Skin epidermis (tissue), 12 donors: Measurements from ENCODE around the gene ZNF407.

Experiments
- H3K27ac ChIP-seq, 21 experiments: fragments of 200-600 bp; sonication (generic) in 11 of 21; one replicate each; pipeline ENCODE4 v1.5.0; 2020; ENCODE audit warnings: mild to moderate bottlenecking in 3 of 21, inconsistent platforms in 2 of 21, moderate library complexity in 2 of 21
- H3K4me3 ChIP-seq, 7 experiments: fragments of 200-600 bp; sonication (generic) in 2 of 7; one replicate each; pipeline ENCODE4 v1.5.0; 2020; ENCODE audit warnings: inconsistent platforms in 2 of 7, mild to moderate bottlenecking in 2 of 7, moderate library complexity in 1 of 7

The ZNF407 gene

DNA sequence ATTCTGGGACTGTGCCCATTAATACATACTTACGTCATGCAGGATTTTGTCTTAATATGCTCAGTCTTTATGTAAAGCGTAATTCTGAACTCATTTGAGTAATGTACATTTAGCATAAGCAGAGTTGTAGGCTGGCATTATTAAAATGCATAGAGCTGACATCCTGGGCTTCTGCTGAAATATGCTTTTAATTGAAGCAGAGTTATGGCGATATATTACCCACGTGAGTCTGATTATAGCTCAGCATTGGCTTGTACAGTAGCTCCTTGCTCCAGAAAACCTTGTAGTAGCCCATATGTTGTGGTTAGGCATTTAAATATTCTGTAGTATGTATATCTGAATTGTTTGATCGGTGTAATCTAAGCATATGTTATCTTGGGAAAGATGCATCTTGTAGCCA, 377.3 kb downstream of the ZNF407 start:
- no peak overlapping the region for H3K27ac ChIP-seq
- H3K4me3 ChIP-seq = no peak overlapping the region

DNA sequence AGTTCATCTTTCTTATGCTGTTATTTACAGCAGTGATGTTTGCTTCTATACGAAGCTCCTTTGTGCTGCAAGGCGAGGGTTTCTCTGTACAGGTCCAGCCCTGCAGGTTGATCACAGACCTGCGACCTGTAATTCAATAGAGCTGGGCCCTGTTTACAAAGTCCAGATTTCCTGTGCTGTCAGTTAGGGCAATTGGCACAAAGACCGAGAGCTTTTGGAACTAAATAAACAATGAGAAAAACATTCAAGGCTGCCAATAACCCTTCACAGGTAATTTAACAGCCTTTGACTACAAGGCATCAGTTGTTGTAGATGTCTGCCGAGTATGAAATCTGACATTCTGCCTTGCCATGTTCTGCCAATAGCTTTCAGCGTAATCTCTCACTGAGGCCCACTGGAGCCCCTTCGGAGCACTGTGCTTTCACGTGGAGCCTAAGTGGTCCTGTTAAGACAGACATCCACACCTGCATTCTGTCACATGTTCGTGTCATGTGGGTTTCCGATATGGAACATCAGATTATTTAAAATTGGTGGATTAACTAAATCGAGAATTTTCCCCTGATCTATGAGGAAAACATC, 378.8 kb downstream of the ZNF407 start:
- Histone ChIP-seq H3K27ac (no peak overlapping the region), H3K4me3 (no peak overlapping the region)

DNA sequence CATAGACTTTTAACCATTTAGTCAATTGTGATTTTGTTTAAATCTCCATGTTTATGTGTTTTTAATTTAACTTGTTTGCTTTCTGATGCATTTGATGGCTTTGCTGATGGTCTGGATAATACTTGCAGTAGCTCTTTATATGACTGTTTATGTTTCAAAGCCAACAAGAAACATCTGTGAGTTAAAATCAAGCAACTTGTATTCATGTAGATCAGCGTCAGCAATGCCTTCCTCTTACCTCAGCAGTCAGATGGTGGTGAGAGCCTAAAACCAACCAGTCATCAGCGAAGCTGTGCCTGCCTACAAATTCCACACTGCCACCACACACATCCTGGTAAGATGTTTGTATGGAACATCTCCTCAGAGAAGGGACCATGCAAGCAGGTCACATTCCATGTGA, 379.4 kb downstream of the ZNF407 start:
- H3K27ac ChIP-seq = no peak overlapping the region
- H3K4me3 ChIP-seq = no peak overlapping the region

DNA sequence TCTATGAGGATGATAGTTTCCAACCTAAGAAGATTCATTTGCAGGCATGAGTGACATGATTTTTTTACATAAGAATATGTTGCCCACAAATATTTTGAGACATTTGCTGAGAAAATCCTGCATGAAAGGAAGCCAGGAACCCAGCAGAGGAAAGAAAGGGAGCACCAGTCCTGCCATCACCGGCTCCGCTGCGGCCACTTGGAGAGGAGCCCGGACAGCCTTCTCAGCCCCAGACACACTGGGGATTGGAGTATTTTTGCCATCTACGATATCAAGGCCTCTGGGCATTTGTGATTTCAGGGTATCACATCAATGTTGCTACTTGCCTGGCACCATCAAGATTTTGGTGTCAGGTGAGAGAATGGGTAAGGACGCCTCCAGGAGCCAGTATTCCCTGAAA, 383.0 kb downstream of the ZNF407 start:
- no peak overlapping the region for H3K27ac ChIP-seq
- H3K4me3 ChIP-seq = no peak overlapping the region

DNA sequence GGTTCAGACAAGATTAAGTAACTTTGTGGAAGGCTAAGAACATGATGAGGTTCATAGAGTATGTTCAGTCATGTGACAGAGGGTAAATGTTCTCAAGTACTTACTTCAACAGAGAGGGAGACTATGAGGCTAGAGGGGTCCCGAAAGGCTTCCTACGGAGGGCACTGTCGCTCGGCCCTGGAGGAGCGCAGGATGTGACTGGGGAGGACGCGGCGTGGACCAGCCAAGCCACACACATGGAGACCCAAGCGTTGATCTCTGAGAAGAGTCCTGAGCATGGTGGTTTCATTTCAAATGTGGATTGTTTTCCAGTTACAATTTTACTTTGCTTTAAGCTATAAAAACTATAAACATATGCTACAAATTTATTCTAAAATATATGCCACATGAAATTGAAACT, 383.8 kb downstream of the ZNF407 start:
- H3K4me3 ChIP-seq = no peak overlapping the region
- no peak overlapping the region for H3K27ac ChIP-seq

DNA sequence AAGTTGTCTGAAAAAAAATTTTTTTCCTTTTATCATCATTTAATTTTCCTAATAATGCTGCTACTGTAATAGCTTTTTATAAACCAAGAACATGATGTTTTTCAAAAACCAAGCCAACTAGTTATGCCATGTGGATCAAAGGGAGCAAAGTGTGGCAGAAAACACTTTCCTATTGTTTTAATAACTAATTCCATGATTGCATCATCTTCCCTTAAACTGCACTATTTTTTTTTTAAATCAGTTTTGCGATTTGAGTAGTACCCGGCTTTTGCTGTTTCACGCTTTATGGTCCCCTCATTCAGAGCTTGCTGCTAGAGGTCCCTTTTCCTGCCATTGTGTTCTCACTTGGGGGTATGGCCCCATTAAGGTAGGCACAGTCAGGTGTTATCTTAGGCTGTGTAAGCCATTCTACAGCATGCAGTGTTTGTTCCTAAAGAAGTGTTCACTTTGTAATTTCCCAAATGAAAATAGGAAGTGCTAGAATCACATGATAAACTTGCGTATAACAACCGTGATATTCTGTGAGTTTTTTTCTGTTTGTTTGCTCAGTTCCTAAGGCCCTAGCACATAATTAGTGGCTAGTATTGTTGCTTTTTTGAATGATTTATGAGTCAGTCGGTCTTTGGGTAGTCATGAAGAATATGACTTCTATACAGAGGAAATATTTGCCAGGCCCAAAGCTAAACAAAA, 385.4 kb downstream of the ZNF407 start:
- Histone ChIP-seq H3K4me3 (no peak overlapping the region), H3K27ac (peak overlapping the region in 6 of 21 experiments; percentile 41 to 71 (median 50))

DNA sequence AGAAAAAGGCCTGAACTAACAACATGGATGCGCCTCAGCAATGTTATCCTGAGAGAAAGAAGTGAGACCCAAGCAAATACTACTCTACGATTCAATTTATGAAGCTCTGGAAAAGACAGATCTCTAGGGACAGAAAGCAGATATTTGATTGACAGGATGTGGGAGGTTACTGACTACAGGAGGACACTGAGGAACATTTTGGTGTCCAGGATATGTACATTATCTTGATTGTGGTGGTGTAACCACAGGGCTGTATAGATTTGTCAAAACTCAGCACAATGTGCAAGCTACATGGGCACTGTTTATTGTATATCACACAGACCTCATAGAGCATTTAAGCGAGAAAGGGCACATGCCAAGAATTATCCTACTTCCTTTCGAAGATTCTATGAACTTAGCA, 391.5 kb downstream of the ZNF407 start:
- H3K27ac ChIP-seq = no peak overlapping the region
- H3K4me3 ChIP-seq = no peak overlapping the region

DNA sequence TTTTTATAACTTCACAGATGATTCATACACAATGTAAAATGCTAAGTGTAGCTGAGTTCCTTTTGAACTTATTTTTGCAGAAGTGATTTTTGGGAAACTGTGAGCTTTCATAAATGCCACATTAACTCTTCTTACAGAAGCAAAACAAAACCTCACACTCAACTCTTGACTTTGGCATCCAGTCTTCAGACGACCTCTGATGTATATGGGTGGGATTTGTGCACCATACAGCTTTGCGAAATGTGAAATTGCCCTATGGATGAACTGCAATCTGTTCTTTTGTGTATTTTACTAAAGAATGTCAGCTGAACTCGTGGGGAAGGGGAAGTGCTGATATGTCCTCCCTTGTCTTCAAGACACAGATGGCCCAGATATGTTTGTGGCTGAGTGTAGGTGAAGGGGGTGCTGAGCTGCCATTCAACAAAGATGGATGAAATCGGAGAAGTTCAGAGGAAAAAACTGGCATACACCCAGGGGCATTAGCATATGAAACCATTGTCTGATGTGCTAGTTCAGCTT, 393.0 kb downstream of the ZNF407 start:
- Histone ChIP-seq H3K27ac (peak overlapping the region in 9 of 21 experiments; percentile 18 to 77 (median 60)), H3K4me3 (no peak overlapping the region)

DNA sequence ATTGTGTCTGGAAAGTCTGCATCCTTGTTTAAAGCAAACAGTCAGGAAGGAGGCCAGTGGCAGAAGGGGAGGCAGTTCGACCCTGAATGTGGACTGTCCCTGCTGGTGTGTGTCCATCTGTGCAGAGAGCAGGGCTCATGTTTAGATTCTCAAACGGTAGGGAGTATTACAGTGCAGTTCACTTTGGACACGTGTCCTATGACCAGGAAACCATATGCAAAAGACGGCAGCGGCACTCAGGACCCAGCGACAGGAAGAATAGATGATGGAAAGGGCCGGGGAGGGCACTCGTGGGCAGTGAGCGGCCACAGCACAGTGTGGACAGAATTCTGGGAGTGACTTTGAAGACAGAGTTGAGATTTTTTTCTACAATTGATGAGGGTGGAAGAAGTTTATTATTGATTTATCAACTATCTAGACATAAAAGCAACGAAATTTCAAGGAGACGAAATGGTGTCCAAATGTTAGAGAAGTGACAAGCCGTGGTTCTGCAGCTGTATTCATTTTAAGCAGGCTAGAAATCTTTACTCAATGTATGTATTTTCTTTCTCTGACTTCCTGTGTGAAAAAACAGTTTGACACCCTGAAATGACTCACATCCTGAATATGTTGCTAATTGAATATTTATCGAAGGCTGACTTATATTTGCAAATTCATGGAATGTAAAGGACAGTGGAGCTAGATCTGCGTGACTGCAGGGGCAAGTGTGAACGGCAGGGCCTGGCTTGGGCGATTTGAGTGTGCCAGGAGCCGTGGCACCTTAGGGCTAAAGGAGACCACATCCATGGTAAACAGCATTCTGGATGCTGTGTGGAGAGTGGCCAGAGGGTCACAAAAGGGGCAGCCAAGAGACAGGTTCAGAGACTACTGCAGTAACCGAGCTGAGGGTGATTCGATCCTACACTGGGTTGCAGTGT, 397.1 kb downstream of the ZNF407 start:
- Histone ChIP-seq H3K4me3 (no peak overlapping the region), H3K27ac (peak overlapping the region in 16 of 21 experiments; percentile 5 to 84 (median 62))

DNA sequence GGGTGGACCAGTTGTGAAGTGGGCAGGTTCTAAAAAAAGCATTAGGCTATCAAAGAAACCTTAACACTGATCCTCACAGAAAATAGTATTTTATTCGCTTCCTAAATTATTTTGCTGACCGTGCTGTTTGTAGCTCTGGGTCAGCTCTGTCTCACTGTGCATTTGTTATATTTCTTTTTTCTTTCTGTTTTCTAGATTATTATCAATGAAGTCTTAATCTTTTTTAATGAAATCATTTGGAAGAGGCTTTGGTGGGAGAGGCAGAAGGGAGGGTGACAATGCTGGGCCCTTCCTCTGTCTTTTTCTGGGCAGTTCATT, 397.7 kb downstream of the ZNF407 start:
- Histone ChIP-seq H3K4me3 (no peak overlapping the region), H3K27ac (peak overlapping the region in 12 of 21 experiments; percentile 15 to 84 (median 70))

DNA sequence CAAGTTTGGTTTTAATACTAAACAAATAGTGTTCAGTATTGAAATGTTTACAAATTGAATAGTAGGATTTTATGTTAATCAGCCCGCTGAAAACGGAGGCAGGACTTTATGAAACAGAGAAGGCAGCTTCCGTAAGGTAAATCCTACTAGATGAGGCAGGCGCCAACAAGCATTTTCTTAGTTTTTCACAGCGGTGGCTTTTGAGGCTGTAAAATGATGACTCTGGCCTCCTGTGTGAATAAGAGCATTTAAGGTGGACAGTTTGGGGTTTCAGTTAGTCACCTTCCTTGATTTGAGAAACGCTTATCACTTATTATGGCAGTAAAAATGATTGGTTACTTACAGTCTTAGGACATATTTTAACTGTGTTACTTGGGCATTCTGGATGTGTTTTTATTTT, 398.4 kb downstream of the ZNF407 start:
- H3K27ac ChIP-seq = peak overlapping the region in 4 of 21 experiments; percentile 68 to 84 (median 79)

DNA sequence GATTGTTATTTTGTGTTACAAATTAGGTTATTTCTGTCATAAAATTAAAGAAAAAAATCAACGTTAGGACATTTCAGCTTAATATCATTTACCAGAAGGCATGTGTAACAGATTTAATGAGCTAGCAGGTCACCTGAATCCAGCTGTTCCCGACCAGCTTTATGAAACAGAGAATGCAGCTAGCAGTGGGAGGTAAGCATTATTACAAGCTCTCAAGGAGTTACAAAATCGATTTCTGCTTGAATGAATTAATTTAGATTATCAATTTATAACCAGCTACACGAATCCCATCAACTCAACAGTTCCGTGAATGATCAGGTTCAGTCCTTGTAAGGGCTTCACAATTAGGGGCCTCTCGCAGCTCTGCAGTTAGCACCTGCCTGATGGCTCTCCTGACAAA, 399.3 kb downstream of the ZNF407 start:
- no peak overlapping the region for H3K27ac ChIP-seq
- no peak overlapping the region for H3K4me3 ChIP-seq

More for the DNA sequence above, 398.4 kb downstream of the ZNF407 start:
- H3K4me3 ChIP-seq = no peak overlapping the region

DNA sequence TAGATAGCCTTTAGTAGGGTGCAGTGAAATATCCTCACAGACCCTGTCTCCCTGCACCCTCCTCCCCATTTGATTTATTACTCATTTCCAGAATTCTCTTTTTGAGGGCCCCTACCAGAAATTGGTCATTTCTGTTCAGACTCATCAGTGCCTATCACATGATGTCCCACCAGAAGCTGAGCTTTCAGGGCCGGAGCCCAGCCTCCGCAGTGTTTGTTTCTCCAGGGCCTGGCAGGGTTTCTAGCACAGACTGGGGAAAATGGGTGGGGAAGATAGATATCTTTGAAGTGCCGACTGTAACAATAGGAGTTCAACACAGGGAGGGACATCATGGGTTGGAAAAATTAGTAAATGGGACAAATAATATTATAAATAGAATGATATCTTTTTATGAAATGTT, 403.2 kb downstream of the ZNF407 start:
- no peak overlapping the region for H3K4me3 ChIP-seq
- no peak overlapping the region for H3K27ac ChIP-seq

DNA sequence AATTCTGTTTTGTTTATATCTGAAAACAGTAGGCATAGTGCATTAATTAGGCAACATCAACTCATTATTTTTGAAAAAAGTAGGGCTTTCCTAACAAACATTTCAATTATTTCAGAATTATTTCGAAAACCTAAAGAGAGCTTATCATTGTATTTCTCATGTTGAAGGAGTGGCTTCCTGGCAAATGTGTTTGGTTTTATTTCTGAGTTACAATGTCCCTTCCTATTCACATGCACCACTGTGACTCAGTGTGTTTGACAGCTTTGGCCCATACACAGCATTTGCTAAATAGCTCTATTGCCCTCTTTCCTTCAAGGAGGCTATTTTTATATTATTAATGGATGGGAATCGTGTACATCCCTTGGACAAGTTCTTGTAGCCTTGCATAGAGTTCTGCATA, 405.4 kb downstream of the ZNF407 start:
- no peak overlapping the region for H3K27ac ChIP-seq
- no peak overlapping the region for H3K4me3 ChIP-seq

DNA sequence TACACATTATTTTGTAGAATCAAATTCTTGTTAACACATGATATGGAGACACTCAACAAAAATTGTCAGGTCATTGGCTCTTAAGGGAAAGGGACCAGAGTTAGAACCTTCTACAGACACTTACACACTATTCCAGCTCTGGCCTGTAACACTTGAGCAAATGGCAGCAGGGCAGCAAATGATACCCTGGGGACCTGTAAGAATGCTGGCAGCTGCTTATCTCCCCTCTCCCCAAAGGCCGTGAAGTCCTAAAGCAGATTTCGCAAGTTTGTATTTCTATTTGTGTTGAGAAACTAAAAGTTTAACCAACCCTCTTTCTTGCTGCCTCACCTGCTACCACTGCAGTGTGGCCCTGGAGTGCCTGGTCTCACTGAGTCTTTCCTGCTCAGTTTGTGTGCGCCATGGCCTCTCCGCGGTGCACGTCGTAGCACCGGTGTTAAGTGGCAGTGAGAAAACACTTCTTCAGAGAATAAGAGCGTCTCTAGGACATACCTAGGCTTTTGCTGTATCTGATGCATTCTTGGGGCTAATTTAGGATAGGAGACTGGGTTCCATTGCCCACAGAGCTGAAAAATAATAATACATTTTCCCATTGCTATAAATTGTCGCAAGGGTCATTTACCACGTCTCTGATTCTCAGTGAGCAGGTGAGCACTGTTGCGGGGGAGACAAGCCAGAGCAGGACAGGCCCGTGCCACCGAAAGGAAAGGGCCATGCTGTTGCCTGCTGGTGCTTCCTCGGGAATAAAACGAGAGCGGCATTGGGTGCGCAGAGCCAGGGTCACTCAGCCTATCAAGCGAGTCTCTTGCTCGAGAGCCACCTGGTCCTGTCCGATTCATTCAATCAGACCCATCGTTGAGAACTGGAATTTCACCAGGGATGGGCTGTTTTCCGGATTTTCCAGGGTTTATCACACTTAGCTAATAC, 406.4 kb downstream of the ZNF407 start:
- H3K27ac ChIP-seq = no peak overlapping the region

DNA sequence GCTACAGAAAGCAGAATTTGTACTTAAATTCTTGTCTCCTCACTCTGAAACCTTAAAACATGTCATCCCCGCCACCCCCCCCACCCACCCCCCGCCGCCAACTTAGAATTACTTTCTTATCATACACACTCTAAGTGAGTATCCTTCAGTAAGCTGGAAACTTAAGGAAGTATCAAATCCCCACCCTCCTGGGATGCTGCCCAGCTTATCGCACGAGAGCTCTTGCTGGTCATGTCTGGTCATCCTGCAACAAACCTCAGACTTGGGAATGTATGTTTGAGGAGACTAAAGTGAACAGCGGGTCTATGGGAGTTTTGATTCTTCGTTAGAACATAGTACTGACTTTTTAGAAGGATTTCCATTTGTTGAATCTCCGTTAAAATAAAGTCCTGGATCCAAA, 408.0 kb downstream of the ZNF407 start:
- Histone ChIP-seq H3K27ac (no peak overlapping the region), H3K4me3 (no peak overlapping the region)

More for the DNA sequence above, 406.4 kb downstream of the ZNF407 start:
- H3K4me3 ChIP-seq = no peak overlapping the region

DNA sequence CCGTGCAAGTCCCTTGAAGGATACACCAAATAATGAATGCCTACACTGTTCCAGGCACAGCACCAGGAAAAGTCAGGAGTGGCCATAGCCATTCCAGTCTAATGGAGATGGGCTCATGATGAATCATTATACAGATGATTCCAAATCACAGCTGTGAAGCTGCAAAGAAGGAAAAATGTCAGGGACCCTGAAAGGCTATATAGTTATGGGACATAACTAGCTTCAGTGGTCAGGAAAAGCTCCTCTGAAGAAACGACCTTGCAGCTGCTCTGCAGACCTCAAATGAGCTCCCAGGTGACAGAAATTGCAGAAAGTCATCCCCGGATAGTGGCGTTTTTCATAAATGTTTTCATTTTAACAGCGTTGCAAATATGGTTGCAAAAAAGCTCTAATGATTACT, 410.5 kb downstream of the ZNF407 start:
- Histone ChIP-seq H3K27ac (no peak overlapping the region), H3K4me3 (no peak overlapping the region)

DNA sequence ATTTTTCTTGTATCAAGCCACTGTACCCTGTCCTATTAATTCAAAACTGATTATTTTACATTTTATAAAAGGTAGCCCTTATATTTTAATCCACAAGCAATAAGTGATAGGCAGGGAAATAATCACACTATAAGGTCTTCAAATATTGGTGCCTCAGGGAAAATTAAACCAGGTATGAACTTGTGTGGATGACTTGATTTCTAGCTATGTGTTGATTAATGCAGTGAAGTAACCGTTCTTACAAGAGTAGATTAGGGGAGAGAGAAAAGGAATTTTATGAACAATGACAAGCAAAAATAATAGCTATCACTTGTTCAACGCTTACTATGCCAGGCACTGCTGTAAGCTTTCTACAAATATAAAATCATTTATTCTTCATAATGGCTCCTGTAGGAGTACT, 411.6 kb downstream of the ZNF407 start:
- H3K4me3 ChIP-seq = no peak overlapping the region
- no peak overlapping the region for H3K27ac ChIP-seq

DNA sequence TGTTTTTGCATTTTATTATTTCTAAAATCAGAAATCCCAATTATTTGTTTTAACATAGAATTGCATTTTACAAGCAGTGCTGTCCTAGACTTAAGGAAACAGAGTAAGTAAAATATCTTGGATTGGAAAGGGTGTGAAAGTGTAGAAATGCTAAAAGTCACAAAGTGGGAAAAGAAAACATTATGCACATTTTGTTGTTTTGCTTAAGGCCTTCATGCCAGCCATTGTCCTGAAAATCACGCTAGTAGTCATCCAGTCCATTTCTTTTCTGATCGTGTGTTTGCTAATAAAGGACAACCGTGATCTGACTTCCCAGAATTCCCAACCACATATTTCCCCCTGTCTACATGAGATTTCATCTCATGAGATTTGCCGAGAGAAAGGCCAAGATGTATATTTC, 412.2 kb downstream of the ZNF407 start:
- Histone ChIP-seq H3K27ac (no peak overlapping the region), H3K4me3 (no peak overlapping the region)

DNA sequence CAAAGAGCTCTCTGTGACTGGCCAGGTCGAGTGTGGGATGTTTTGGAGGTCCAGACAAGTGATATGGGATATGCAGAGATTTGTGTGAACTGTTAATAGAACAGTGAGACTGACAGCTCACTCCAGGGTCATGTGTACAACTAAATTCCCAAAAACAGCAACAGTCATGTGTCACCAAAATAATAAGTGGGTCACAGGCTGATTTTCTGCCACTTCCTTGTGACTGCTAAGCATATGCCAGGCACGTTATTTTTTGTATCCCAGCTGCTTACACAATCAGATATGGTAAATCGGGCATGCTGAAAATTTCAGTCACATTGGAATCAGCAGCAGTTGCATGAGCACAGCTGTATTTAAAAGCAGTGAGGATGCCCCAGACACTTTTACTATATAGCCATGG, 412.6 kb downstream of the ZNF407 start:
- Histone ChIP-seq H3K27ac (no peak overlapping the region), H3K4me3 (no peak overlapping the region)
